Eye (tissue), 1 donor: ENCODE measurements around the gene MSH3.
A peak's percentile ranks its signal among the peaks of the same experiment; 100 is the strongest.
"Not testable (repeated sequence)": the region's sequence is repeated elsewhere in the genome, so short reads cannot be mapped to it uniquely, and the experiment has no call there.

ENCODE experiments used
- DNase-seq: peaks from one replicate; pipeline ENCODE4 v3.0.0-alpha.2; 2015

Gene MSH3

DNA sequence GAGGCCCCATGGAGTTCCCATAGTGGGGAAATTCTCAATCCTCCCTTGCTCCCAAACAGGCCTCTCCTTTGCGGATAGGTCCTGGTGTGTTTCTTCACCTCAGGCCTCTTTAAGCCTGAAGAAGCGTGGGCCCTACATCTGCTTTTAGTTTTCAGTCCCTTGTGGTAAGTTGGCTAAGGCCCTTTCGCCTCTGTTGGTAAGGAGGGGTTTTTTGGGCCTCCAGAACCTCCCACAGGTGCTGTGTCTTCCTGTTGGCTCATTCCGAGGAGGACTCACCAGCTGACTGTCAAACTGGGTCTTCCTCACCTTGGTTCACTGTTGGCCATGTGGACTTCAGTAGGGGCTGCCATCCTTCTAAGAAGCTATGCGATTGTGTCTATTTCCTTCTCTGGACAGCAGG, 56.8 kb downstream of the MSH3 start:
- no peak for DNase-seq

DNA sequence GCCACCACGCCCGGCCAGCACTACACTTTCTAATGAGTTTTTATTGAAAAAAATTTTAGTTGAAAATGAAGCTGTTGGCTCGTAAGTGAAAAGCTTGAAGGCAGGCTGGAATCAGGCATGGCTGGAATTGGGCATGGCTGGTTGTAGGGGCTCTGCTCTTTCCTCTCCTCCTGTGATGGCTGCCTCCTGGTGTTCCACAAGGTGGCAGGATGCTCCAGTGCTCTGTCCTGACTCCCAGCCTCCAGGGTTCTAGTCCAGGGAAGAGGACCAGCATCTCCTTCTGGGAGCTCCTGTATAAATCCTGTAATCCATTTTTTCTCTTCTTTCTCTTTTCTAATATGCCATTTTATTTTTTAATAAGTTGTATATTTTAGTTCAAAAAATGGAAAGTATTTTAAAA, 57.5 kb downstream of the MSH3 start:
- peak; percentile 57 for DNase-seq

DNA sequence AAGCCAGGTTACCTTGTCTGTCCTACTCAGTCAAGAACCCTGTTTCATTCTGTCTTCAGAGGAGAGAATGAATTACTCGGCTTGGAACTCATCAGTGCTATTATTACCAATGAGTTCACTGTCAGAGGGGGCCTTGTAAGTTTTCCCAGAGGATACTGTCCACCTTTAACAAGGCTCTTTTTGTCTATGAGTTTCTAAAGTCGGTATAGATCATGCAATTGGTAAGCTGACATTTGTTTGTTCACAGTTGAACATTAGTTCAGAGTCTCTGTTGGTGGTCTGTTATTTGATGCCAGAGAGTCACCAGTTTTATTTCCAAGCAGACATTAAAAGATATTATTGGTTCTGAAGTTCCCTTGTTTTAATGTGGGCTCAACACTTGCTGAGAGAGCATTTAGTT, 58.5 kb downstream of the MSH3 start:
- DNase-seq = no peak

DNA sequence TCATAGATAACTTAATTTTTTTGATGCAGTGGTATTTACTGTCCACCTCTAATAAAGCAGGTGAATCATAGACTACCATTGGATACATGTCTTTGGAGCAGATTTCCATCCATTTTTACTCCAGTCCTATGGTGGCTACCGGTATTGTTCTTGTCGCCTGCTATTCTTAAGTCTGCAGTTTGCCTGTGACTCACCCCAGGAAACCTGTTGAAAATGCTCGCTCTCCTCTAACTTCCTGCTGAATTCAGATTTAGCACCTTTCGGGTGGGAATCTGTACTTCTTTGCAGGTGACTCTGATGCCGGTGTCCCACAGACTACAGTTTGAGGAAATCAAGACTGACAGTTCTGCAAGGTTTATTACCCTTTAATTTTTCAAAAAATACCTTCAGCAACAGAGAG, 59.2 kb downstream of the MSH3 start:
- no peak for DNase-seq

DNA sequence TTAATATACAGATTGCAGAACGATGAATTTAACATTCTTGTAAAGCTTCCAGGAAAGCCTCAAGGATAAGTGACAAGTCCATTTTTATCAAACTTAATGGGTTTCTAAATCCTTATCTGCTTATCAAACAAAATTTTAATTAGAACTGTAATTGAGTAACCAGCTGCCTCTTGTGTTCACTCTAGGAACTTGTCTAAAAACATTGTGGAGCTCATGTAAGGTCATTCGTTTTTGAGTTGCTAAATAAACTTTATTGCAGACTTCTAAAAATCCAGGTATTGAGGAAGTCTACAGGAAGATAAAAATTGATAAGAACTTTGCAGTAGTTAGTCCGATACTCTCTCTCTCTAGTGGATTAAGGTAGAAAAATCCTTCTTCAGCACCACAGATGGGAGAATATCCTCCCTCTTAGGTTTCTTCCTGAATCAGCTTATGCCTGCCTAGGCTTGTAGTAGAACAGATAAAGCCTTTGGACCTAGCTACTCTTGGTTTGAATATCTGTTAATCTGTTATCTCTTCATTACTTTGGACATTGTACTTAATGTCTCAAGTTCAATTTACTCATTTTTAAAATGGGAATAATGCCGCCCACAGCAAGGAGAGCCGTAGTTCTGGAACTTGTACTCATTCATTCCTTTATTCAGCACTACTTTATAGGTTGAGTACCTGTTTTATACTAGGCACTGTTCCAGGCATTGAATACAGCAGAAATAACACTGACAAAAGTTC, 60.3 kb downstream of the MSH3 start:
- no peak for DNase-seq

DNA sequence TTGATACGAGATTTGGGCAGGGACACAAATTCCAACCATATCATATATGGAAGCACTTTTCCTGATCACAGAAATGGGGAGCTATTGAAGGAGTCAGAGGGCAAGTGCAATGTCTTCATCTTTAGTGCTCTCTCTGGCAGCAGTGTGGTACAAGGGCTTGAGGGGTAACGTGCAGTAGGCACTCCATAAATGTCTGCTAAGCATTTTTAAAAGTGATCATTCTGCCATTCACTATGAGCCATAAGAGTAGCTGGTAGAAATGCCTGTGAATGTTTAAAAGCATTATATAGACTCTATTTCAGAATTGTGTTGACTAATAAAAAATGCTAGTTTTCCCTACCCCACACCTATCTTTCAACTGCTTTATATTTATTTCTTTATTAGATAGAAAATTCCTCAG, 61.4 kb downstream of the MSH3 start:
- no peak for DNase-seq

DNA sequence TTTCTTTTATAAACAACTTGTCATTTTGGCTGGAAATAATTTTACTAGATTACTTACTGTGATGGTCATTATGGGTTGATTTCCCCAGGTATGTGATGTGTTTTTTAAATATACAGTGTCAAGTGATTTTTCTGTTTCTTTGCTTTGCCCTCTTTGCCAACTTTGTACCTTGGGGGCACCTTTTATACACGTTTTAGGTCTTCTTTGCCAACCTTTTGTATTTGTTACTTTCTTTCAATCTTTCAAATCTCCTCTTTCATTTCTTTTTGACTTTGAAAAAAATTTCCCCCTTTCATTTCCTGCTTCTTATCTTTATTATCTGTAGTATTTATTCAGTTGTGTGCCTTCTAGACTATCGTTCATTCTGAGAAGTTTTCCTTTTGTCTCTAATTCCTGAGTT, 65.7 kb downstream of the MSH3 start:
- DNase-seq = no peak

DNA sequence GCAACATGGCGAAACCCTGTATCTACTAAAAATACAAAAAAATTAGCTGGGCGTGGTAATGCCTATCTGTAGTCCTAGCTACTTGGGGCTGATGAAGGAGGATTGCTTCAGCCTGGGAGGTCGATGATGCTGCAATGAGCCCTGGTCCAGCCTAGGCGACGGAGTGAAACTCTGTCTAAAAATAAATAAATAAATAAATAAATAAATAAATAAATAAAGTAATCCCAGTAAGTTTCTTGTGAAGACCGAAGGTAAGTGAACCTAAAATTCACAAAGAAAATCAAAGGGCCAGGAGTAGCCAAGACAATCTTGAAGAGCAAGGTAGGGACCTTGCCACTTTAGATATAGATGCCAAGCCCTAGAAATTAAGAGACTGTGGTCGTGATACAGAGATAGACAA, 68.5 kb downstream of the MSH3 start:
- no peak for DNase-seq

DNA sequence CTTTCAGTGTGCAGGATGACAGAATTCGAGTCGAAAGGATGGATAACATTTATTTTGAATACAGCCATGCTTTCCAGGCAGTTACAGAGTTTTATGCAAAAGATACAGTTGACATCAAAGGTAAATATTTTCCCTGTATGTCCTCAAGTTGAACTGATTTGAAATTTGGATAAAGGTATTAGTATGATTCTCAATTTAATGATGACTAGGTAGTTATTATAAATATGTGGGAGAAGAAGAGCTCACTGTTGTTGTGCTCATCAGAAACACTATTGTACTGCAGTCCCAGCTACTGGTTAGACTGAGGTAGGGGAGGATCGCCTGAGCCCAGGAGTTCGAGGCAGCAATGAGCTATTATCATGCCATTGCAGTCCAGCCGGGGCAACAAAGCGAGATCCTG, 71.0 kb downstream of the MSH3 start:
- DNase-seq = no peak

DNA sequence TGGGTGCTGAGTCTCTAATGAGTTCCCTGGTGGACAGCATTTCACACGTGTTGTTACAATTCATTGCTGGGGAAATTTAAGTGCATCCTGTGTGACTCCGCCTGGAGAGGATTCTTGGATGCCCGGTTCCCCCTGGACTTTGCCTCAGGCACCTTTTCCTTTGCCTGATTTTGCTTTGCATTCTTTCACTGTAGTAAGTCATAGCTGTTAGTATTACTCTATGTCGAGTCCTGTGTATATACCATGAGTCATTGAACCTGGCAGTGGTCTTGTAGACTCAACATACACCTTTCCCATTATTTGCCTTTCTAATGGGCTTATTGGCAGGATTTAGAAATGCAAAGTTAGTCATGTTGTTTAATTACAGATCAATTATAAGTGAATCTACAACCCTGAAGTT, 82.3 kb downstream of the MSH3 start:
- DNase-seq = no peak

DNA sequence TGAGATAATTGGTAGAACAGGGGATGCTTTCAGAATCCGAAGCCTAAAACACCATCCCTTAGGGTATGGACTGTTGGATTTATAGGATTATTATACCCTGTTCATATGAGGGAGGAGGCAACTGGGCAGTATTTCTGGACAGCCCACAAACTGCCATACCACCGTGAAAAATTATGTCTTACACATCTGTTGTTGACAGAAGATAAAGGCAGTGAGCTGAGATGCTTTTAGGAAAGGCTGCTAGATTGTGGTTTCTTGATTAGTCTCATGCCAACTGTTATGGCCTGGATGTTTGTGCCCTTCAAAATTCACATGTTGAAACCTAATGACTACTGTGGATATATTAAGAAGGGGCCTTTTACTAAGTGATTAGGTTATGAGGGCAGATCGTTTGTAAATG, 84.0 kb downstream of the MSH3 start:
- no peak for DNase-seq

DNA sequence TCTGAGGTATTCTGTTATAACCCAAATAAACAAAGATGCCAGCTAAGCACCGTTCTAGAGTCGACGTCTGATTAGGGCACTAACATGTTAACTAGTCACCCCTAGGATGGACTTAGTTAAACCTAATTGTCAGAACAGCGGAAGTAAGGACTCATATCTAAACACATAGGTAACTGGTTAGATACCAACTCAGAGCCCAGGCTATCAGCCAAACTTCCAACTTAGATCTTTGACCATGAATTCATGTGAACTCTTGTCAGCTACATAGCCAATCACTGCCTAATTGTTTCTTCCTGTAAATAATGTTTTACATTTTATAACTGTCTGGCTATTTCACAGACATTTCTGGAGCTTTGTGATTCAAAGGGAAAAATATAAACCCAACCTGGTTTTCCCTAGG, 84.6 kb downstream of the MSH3 start:
- no peak for DNase-seq

DNA sequence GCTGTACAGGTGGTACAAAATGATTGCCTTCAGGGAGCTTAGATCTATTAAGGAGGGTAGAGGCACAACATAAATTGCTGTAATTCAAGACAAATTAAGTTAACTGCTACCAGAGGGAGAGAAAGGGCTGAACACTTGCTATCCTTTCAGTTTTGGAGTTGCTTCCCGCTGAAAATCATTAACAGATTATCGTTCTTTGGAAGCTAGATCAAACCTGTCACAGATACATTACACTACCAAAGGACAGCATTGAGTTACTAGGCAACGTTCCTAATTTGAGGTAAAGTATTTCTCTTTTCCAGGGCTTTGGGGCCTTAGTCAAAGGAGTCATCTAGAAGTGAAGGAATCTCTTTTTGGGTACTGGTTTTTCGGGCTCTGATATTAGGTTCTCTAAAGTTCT, 85.0 kb downstream of the MSH3 start:
- no peak for DNase-seq

DNA sequence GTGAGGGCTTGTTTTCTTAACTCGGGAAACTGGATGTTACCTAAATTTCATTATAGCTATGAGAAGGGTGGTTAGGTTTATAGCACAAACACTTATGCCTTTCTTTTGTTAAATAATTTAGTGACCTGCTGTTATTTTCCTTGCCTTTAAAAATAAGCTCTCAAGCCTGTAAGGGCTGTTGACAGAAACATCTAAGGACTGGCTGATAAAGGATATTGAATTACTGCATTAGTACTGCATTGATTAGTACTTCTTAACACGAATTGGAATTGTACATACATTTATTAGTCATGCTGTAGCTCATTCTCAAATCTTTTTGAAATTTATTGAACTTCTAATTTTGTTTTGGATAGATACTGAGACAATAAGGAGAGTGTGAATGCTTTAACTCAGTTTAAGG, 85.4 kb downstream of the MSH3 start:
- DNase-seq = no peak

DNA sequence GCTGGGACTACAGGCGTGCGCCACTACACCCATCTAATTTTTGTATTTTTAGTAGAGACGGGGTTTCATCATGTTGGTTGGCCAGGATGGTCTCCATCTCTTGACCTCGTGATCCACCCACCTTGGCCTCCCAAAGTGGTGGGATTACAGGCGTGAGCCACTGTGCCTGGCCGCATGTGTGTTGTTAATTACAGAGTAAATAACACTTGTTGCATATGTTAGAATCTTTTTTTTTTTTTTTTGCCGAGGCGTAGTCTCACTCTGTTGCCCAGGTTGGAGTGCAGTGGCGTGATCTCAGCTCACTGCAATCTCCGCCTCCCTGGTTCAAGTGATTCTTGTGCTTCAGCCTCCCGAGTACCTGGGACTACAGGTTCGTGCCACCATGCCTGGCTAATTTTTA, 86.0 kb downstream of the MSH3 start:
- DNase-seq = not testable (repeated sequence)

DNA sequence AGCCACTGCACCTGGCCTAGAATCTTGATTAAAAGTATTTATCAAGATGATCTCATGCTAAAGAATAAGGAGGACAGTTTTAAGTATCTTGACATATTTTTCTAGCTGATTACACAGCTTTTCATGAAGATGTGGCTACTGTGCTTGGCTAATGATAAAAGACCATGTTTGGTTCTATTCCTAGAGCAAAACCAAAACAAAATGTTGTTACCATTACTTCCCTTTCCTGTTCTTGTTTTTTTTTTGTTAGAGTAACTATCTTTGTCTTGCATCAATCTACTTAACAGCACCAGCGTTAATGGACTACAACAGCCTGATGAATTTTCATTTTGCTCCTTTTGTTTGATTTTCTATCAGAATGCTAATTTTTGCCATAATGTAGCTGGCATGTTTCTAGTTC, 86.5 kb downstream of the MSH3 start:
- DNase-seq = no peak

DNA sequence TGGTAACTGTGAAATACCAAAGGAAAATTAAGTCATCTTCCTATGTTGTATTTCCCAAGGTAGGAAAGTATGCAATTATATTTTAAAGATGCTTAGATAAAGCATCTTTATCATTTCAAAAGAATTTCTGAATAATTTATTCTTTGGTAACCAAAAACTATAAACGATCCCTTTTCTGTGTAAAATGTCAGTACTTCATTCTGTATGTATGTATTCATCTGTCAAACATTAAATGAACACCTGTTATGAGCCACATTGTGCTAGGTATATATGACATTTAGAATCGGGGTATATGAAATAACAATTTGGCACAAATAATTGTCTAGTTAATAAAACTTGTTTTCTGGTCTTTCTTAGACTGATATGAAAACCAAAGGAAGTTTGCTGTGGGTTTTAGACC, 89.7 kb downstream of the MSH3 start:
- DNase-seq = no peak

DNA sequence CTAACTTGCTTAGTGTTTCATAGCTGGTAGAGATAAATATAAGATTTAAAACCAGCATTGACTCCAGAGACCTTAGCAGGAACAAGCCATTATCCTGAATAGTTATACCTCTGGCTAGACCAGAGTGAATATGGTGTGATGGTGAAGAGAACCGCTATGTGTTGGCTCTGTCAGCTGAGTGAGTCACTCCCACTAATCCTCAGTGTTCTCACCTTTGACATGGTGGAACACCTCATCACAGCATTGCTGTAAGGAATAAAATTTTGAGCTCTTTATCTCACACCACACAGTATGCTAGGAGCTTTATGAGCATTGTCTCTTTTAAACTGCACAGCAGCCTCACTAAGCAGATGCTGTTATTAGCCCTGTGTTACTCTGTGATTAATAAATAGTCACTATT, 91.0 kb downstream of the MSH3 start:
- no peak for DNase-seq

DNA sequence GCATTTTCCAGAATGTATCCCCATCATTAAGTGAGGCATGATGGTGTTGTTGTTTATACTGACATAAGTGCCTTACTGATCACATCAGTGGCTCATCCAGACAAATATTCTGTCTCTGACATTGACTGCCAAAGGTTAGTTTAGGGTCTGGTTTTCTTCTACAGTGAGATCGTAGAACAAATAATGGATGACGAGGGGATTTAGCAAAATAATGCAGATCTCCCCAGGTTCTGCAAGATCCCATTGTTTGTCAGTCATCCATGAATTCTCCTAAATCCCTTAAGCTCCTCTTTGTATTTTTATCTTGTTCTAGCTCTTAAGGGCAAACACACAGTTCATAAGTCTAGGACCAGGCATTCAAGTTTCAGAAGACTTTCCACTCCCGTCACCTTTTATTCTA, 93.5 kb downstream of the MSH3 start:
- no peak for DNase-seq

DNA sequence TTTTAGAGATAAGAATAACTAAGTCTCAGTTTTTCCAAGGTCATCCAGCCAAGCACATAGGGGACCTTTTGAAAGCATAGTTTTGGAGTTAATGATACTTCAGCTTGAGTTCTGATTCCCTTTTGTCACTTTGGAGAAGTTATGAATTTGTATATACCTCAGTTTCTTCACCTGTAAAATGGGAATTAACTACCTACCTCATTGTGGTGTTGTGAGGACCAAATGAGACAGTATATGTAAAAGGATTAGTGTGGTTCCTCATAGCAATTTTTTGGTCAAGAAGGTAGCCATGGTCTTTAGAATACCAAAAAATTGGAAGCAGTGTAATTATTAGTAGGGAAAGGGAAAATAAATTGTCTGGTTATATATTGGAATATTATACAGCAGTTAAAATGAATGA, 98.0 kb downstream of the MSH3 start:
- DNase-seq = no peak

DNA sequence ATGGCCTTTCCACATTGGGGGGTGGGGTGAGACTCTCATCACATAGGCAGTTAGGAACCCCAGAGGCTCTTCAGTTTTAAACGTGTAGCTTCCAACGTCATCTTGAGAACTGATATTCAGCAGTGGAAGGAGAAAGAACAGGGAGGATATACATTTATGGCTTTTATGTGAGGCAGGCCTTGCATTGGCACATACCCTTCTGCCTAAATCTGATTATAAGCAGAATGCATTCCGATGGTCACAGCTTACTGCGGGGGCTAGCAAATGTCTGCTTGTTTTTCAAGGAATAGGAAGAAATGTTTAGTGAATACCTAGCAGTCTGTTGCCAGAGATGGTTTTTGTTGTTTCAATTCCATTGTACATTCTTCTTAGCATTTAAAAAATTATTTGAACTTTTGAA, 99.3 kb downstream of the MSH3 start:
- no peak for DNase-seq

DNA sequence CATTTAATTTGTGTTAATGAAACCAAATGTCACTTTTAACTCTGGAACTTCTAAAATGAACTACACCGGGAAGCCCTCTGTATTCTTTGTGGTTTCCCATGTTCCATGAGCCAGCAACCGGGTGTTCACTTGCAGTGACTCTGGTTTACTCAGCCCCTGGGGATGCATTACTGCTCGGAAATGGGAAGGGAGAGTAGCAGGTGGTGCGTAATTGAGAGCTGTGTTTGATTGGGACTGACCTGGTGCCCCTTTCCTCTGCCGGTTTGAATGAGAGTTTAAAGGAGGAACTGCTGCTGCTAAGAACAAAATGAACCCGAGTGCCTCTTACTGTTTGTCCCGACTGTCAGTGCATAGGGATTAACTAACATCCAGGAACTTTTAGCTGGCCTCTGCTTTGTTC, 100.4 kb downstream of the MSH3 start:
- DNase-seq = peak; percentile 60

DNA sequence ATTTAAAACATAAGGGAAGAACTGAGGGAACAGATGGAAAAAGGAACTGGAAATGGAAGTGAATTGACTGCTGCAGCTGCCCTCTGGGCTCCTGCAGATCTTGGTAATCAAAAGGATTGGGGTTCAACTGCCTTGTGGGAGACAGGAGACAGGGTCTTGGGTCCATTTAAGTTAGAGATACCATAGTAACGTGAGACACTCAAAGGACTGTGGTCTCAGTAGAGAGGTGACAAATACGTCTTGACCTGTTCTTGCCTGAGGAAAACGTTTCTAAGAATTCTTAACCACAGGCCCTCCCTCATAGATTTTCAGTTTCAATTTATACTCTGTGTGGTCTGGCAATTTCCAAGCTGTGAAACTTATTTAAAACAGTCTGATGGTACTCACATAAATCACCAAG, 101.2 kb downstream of the MSH3 start:
- no peak for DNase-seq

DNA sequence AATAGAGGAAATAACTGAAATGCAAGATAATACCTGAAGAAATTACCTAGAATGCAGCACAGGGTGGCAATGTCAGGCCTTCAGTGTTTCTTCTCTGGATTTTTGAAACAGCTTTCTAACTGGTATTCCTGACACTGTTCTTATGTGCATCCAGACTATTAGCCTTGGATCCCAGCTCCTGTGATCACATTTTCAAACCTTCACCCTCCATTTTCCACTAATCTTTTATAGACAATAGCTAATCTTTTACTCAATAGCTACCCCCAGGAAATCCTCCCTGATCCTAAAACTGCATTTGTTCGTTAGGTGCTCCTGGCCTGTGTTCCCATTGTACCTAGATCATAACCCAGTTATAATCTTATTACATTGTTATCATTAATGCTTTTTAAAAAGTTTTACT, 101.8 kb downstream of the MSH3 start:
- DNase-seq = no peak

DNA sequence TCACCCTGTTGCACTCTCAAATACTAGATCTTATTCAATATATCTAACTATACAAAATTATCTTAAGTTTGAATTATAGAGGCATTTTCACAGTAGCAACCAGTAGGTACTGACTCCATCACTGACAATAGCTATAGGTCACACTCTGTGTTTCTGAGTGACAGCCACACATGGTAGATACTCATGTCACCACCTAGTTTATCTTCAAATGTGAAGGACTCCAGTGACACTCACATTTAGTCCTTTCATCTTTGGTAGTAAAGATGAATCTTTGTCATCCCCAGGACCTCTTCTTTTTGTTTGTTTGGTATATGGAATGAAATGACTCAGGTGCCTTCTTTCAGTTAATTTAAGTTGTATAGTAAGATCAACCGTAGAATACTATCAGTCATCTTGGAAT, 102.8 kb downstream of the MSH3 start:
- no peak for DNase-seq
